Mesendoderm (in vitro differentiated cells): Measurements from ENCODE around the gene LYST.
"Not testable (repeated sequence)": the region's sequence is repeated elsewhere in the genome, so short reads cannot be mapped to it uniquely, and the experiment has no call there.

Experiments
- DNase-seq: peaks from one replicate; pipeline ENCODE4 v3.0.0; 2013
- H2AK5ac ChIP-seq: 2 replicates; pipeline ENCODE4 v1.6.1; 2013; ENCODE audit warnings: low read length, inconsistent platforms
- H2BK120ac ChIP-seq: 2 replicates; pipeline ENCODE4 v1.6.1; 2013; ENCODE audit warnings: low read depth, mild to moderate bottlenecking, low read length, moderate library complexity, mixed read lengths
- H2BK15ac ChIP-seq: replicated peaks from 2 replicates; pipeline ENCODE4 v1.6.1; 2013; ENCODE audit warnings: low read depth, mild to moderate bottlenecking, moderate library complexity
- H2BK5ac ChIP-seq: 2 replicates; pipeline ENCODE4 v1.6.1; 2013; ENCODE audit warnings: low read length, inconsistent platforms
- H3K18ac ChIP-seq: 2 replicates; pipeline ENCODE4 v1.6.1; 2013; ENCODE audit warnings: mild to moderate bottlenecking, low read length, mixed read lengths
- H3K23ac ChIP-seq: one replicate; pipeline ENCODE4 v1.6.1; 2013; ENCODE audit warnings: low read length
- H3K27ac ChIP-seq: 2 replicates; pipeline ENCODE4 v1.5.1; 2013; ENCODE audit warnings: low read depth, mild to moderate bottlenecking, inconsistent platforms, low read length, moderate library complexity
- H3K27me3 ChIP-seq: 2 replicates; pipeline ENCODE4 v1.6.1; 2013; ENCODE audit warnings: low read length, control low read depth, mild to moderate bottlenecking, inconsistent platforms; ENCODE audit not compliant: insufficient read depth, poor library complexity
- H3K36me3 ChIP-seq: 2 replicates; pipeline ENCODE4 v1.6.1; 2013; ENCODE audit warnings: low read length, inconsistent platforms; ENCODE audit not compliant: control insufficient read depth, insufficient read depth
- H3K4ac ChIP-seq: one replicate; pipeline ENCODE4 v1.6.1; 2013; ENCODE audit warnings: low read depth, mild to moderate bottlenecking, low read length, moderate library complexity
- H3K4me1 ChIP-seq: 2 replicates; pipeline ENCODE4 v1.6.1; 2013; ENCODE audit warnings: low read depth, low read length, inconsistent platforms; ENCODE audit not compliant: control insufficient read depth
- H3K4me2 ChIP-seq: 2 replicates; pipeline ENCODE4 v1.6.1; 2013; ENCODE audit warnings: low read length
- H3K4me3 ChIP-seq: 2 replicates; pipeline ENCODE4 v1.5.1; 2013; ENCODE audit warnings: mild to moderate bottlenecking, low read length
- H3K56ac ChIP-seq: one replicate; pipeline ENCODE4 v1.6.1; 2013; ENCODE audit warnings: low read length
- H3K79me1 ChIP-seq: 2 replicates; pipeline ENCODE4 v1.6.1; 2013; ENCODE audit warnings: low read length, inconsistent platforms
- H3K79me2 ChIP-seq: 2 replicates; pipeline ENCODE4 v1.6.1; 2013; ENCODE audit warnings: mild to moderate bottlenecking, low read length; ENCODE audit not compliant: control insufficient read depth, insufficient read depth
- H3K9ac ChIP-seq: 2 replicates; pipeline ENCODE4 v1.6.1; 2013; ENCODE audit warnings: low read length, inconsistent platforms
- H4K5ac ChIP-seq: one replicate; pipeline ENCODE4 v1.6.1; 2013; ENCODE audit warnings: low read length
- H4K8ac ChIP-seq: one replicate; pipeline ENCODE4 v1.6.1; 2013; ENCODE audit warnings: low read depth, mild to moderate bottlenecking, control low read depth, low read length, moderate library complexity
- WGBS: extraction: QIAGEN DNeasy Blood & Tissue Kit; methylation state at CpG from one replicate; pipeline ENCODE4 v1.1.7; 2013; ENCODE audit warnings: low lambda C conversion rate, missing lambda C conversion rate; ENCODE audit not compliant: insufficient coverage; ENCODE audit errors: extremely low coverage; 5-methylcytosine and 5-hydroxymethylcytosine counted together

Gene LYST

GRCh38 chr1:235642011-235642942, 224.4 kb downstream of the LYST start:
- Histone ChIP-seq H3K23ac (peak overlapping the region; percentile 6), H3K79me2 (peaks cover 2% of the 10 kb centered on the region), H3K56ac (peak overlapping the region; percentile 73), H3K4ac (no peak overlapping the region), H3K4me1 (peaks cover 15% of the 10 kb centered on the region), H2AK5ac (no peak overlapping the region), H4K8ac (no peak overlapping the region), H2BK15ac (no peak overlapping the region), H3K36me3 (no peaks in the 10 kb centered on the region), H3K9ac (peak overlapping the region; percentile 32), H3K27ac (no peak overlapping the region), H2BK5ac (peak overlapping the region; percentile 84), H3K4me3 (no peak overlapping the region), H4K5ac (no peak overlapping the region), H3K18ac (no peak overlapping the region), H2BK120ac (no peak overlapping the region), H3K79me1 (no peaks in the 10 kb centered on the region), H3K27me3 (no peaks in the 10 kb centered on the region), H3K4me2 (no peak overlapping the region)
- peak; percentile 75 for DNase-seq
- no CpG with 5 or more reads among the region's 47 CpGs for WGBS

DNA sequence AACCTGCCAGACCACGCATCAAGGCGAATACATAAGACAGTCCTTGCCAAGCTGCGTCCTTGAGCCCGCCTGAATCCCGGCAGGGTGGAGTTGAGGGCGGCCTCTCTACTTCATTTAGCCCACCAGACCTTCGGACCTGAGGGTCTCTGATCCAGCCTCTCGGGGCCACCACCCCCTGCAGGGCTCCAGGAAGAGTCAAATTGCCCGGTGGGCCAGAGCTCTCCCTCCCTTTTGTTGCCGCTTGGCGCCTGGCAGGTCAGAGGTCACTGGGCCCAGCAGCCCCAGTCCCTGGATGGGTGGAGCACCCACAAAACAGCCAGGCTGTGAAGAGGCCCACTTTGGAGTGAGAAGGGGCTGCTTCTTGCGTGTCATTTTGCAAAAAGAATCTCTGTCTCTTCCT, 226.1 kb downstream of the LYST start:
- Histone ChIP-seq H3K4ac (no peak overlapping the region), H2BK5ac (no peak overlapping the region), H4K5ac (no peak overlapping the region), H3K4me3 (no peak overlapping the region), H3K36me3 (no peaks in the 10 kb centered on the region), H2BK120ac (no peak overlapping the region), H3K23ac (no peak overlapping the region), H3K56ac (no peak overlapping the region), H3K27me3 (no peaks in the 10 kb centered on the region), H4K8ac (no peak overlapping the region), H2AK5ac (no peak overlapping the region), H2BK15ac (no peak overlapping the region), H3K18ac (no peak overlapping the region), H3K9ac (no peak overlapping the region), H3K79me2 (no peaks in the 10 kb centered on the region), H3K79me1 (no peaks in the 10 kb centered on the region), H3K27ac (no peak overlapping the region), H3K4me1 (peaks cover 15% of the 10 kb centered on the region), H3K4me2 (no peak overlapping the region)
- no CpG with 5 or more reads among the region's 12 CpGs for WGBS
- DNase-seq: no peak

DNA sequence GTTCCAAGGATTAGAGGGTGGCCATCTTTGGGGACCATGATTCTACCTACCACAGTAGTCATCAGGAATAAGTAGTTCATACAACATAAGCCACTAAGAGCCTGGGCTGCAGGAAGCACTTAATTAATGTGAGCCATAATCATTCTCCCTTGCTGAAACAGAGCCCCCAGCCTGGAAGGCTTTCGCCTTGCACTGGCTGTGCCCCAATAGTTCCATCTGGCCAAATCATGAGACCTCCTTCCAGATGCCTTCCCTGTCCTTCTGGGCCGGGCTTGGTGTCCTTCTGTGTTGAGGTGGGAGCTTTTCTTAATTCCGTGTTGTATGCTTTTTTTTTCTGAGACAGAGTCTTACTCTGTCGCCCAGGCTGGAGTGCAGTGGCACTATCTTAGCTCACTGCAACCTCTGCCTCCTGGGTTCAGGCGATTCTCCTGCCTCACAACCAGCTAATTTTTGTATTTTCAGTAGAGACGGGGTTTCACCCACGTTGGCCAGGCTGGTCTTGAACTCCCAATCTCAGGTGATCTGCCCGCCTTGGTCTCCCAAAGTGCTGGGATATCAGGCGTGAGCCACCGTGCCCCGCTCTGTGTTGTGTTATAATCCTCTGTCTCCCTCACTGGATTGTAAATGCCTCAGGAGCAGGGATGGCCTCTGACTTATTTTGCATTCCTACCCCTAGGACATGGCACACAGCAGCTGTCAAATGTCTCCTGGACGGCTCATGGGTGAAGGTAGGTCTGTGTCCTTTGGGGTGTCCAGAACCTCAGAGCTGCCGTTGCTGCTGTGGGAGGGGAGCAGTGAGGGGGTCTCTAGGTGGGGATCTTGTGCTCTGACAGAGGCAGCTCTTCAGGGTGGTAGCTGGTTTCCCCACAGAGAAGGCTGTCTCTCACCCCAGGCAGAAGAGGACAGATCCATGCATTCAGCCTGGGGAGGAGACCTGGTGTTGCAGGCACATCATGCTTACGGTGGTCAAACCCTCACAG, 227.2 kb downstream of the LYST start:
- Histone ChIP-seq H3K56ac (peak overlapping the region; percentile 42), H3K4me3 (no peak overlapping the region)
- DNase-seq: no peak

GRCh38 chr1:235638612-235639011, 228.1 kb downstream of the LYST start:
- WGBS: no CpG with 5 or more reads among the region's 2 CpGs
- H2BK15ac ChIP-seq, H3K27me3 ChIP-seq: not testable (repeated sequence)

More for the DNA sequence above, 227.2 kb downstream of the LYST start:
- no peak overlapping the region for H3K9ac ChIP-seq
- H4K5ac ChIP-seq: no peak overlapping the region
- H3K79me2 ChIP-seq: no peaks in the 10 kb centered on the region
- H3K27me3 ChIP-seq: no peaks in the 10 kb centered on the region
- H3K79me1 ChIP-seq: no peaks in the 10 kb centered on the region
- no peak overlapping the region for H2BK5ac ChIP-seq
- H2BK120ac ChIP-seq: no peak overlapping the region
- H2BK15ac ChIP-seq: no peak overlapping the region
- WGBS: no CpG with 5 or more reads among the region's 14 CpGs
- no peak overlapping the region for H3K4me2 ChIP-seq
- H3K36me3 ChIP-seq: no peaks in the 10 kb centered on the region
- H3K18ac ChIP-seq: no peak overlapping the region
- H3K23ac ChIP-seq: peak overlapping the region; percentile 80
- no peak overlapping the region for H3K4ac ChIP-seq
- H4K8ac ChIP-seq: no peak overlapping the region
- H3K27ac ChIP-seq: no peak overlapping the region
- peaks cover 15% of the 10 kb centered on the region for H3K4me1 ChIP-seq
- no peak overlapping the region for H2AK5ac ChIP-seq

GRCh38 chr1:235637756-235638534, 228.8 kb downstream of the LYST start:
- DNase-seq: no peak
- H3K79me1 ChIP-seq: no peaks in the 10 kb centered on the region
- no peak overlapping the region for H3K4ac ChIP-seq
- no peaks in the 10 kb centered on the region for H3K27me3 ChIP-seq
- H3K4me3 ChIP-seq: no peak overlapping the region
- no peak overlapping the region for H2BK5ac ChIP-seq
- no peak overlapping the region for H3K4me2 ChIP-seq
- H3K27ac ChIP-seq: no peak overlapping the region
- H3K56ac ChIP-seq: no peak overlapping the region
- H3K18ac ChIP-seq: no peak overlapping the region
- no CpG with 5 or more reads among the region's 10 CpGs for WGBS
- H3K79me2 ChIP-seq: no peaks in the 10 kb centered on the region
- H3K9ac ChIP-seq: no peak overlapping the region
- no peak overlapping the region for H2AK5ac ChIP-seq
- no peak overlapping the region for H4K5ac ChIP-seq
- no peak overlapping the region for H4K8ac ChIP-seq
- no peak overlapping the region for H2BK120ac ChIP-seq
- no peak overlapping the region for H2BK15ac ChIP-seq
- no peaks in the 10 kb centered on the region for H3K36me3 ChIP-seq
- H3K23ac ChIP-seq: no peak overlapping the region
- H3K4me1 ChIP-seq: peaks cover 7% of the 10 kb centered on the region

More at GRCh38 chr1:235638612-235639011, 228.1 kb downstream of the LYST start:
- H2AK5ac ChIP-seq, H3K4ac ChIP-seq, H3K23ac ChIP-seq, H2BK5ac ChIP-seq, DNase-seq, H3K36me3 ChIP-seq, H3K4me3 ChIP-seq, H4K5ac ChIP-seq, H3K4me2 ChIP-seq, H3K79me1 ChIP-seq, H3K56ac ChIP-seq, H2BK120ac ChIP-seq, H3K18ac ChIP-seq, H3K27ac ChIP-seq, H4K8ac ChIP-seq, H3K9ac ChIP-seq, H3K79me2 ChIP-seq: not testable (repeated sequence)
- peaks cover 11% of the 10 kb centered on the region for H3K4me1 ChIP-seq
